ENCODE results near the gene DYNC2I2. TPM values are rescaled to one million over a fixed set of nuclear protein-coding genes. Genes with fewer than 3 reads are reported as not detected.
"Not testable (repeated sequence)": the region's sequence is repeated elsewhere in the genome, so short reads cannot be mapped to it uniquely, and the experiment has no call there.

DYNC2I2 gene
- polyA plus RNA-seq, result 10 to 100 TPM; 15.0 to 30.8 (median 15.7) TPM

GRCh38 chr9:128656416-128657343 is at the start of gene DYNC2I2:
Gene DYNC2I2 (minus strand): TSS chr9:128656847. CDS start chr9:128656726, 121 bp downstream.
- WGBS, 3 donors, result 0 to 1% (median 1%) methylated on average over 73 to 86 of the region's 86 CpGs
- H3K27ac ChIP-seq (ENCODE audit: low read depth, low read length), result peak within 1 kb of the TSS; percentile 92

GRCh38 chr9:128706045-128706444 is 49.4 kb upstream of the DYNC2I2 start:
- WGBS, 3 donors, result 84 to 93% (median 85%) methylated on average over 1 of the region's 1 CpG
- H3K27ac ChIP-seq (ENCODE audit: low read depth, low read length), result no peak overlapping the region

- H3K27ac ChIP-seq (ENCODE audit: low read depth, low read length), result no peak overlapping the region
- 90 to 94% (median 91%) methylated on average over 36 of the region's 36 CpGs for WGBS, 3 donors
These were observed 48.7 kb upstream of the DYNC2I2 start for GRCh38 chr9:128705051-128705965.

GRCh38 chr9:128704356-128704670 is 47.7 kb upstream of the DYNC2I2 start:
- WGBS, 3 donors, result 75 to 88% (median 82%) methylated on average over 5 of the region's 5 CpGs
- H3K27ac ChIP-seq (ENCODE audit: low read depth, low read length), result no peak overlapping the region

GRCh38 chr9:128703616-128704355 is 47.1 kb upstream of the DYNC2I2 start:
- WGBS, 3 donors, result 66 to 79% (median 70%) methylated on average over 31 of the region's 31 CpGs
- no peak overlapping the region for H3K27ac ChIP-seq (ENCODE audit: low read depth, low read length)

- WGBS, 3 donors, result 6 to 10% (median 7%) methylated on average over 45 to 55 of the region's 55 CpGs
- H3K27ac ChIP-seq (ENCODE audit: low read depth, low read length), result peak overlapping the region; percentile 64
These were observed 46.4 kb upstream of the DYNC2I2 start for GRCh38 chr9:128702949-128703615.

GRCh38 chr9:128702445-128702948 is 45.9 kb upstream of the DYNC2I2 start, which contains the start of gene PKN3:
Gene PKN3 (plus strand): TSS chr9:128702503. CDS start chr9:128702916, 413 bp downstream.
- WGBS, 3 donors, result 0% methylated on average over 51 to 65 of the region's 65 CpGs
- peak within 1 kb of the TSS; percentile 64 for H3K27ac ChIP-seq (ENCODE audit: low read depth, low read length)

GRCh38 chr9:128701227-128701854 is 44.7 kb upstream of the DYNC2I2 start:
- 54 to 72% (median 63%) methylated on average over 10 of the region's 10 CpGs for WGBS, 3 donors

GRCh38 chr9:128699096-128699795 is 42.6 kb upstream of the DYNC2I2 start:
- WGBS, 3 donors, result 92 to 96% (median 95%) methylated on average over 27 to 30 of the region's 30 CpGs
- H3K27ac ChIP-seq (ENCODE audit: low read depth, low read length), result not testable (repeated sequence)

More at GRCh38 chr9:128701227-128701854, 44.7 kb upstream of the DYNC2I2 start:
- no peak overlapping the region for H3K27ac ChIP-seq (ENCODE audit: low read depth, low read length)

- no peak overlapping the region for H3K27ac ChIP-seq (ENCODE audit: low read depth, low read length)
- 73 to 81% (median 77%) methylated on average over 8 of the region's 8 CpGs for WGBS, 3 donors
These were observed 40.5 kb upstream of the DYNC2I2 start for GRCh38 chr9:128696923-128697707.

- WGBS, 3 donors, result 76 to 83% (median 82%) methylated on average over 6 of the region's 6 CpGs
- no peak overlapping the region for H3K27ac ChIP-seq (ENCODE audit: low read depth, low read length)
These were observed 37.7 kb upstream of the DYNC2I2 start for GRCh38 chr9:128694344-128694743.

- H3K27ac ChIP-seq (ENCODE audit: low read depth, low read length), result not testable (repeated sequence)
- 80 to 90% (median 89%) methylated on average over 3 of the region's 3 CpGs for WGBS, 3 donors
These were observed 37.1 kb upstream of the DYNC2I2 start for GRCh38 chr9:128693738-128694137.

GRCh38 chr9:128690684-128691034 is 34.0 kb upstream of the DYNC2I2 start:
- 12 to 15% (median 14%) methylated on average over 5 of the region's 5 CpGs for WGBS, 3 donors
- no peak overlapping the region for H3K27ac ChIP-seq (ENCODE audit: low read depth, low read length)

GRCh38 chr9:128689820-128690683 is 33.4 kb upstream of the DYNC2I2 start:
- WGBS, 3 donors, result 0 to 1% (median 1%) methylated on average over 58 to 78 of the region's 83 CpGs

GRCh38 chr9:128689293-128689774 is 32.7 kb upstream of the DYNC2I2 start:
- WGBS, 3 donors, result 0 to 1% (median 0%) methylated on average over 1 to 63 of the region's 80 CpGs
- H3K27ac ChIP-seq (ENCODE audit: low read depth, low read length), result peak overlapping the region; percentile 75

More at GRCh38 chr9:128689820-128690683, 33.4 kb upstream of the DYNC2I2 start:
- peak overlapping the region; percentile 75 for H3K27ac ChIP-seq (ENCODE audit: low read depth, low read length)

Data from adipose tissue (tissue), 3 donors.